SU-DHL-6 (cell line): ENCODE data around the gene D2HGDH.

Experiments
- EZH2phosphoT487 ChIP-seq: fragments of 200-600 bp; sonication (generic), shearing (Covaris generic); conservative IDR thresholded peaks from 2 replicates; pipeline ENCODE4 v1.6.1; 2018; ENCODE audit warnings: mild to moderate bottlenecking, antibody characterized with exemption, low read length, moderate library complexity, mixed read lengths
- TF ChIP-seq, protein P1 (sequence below): fragments of 200-600 bp; sonication (generic); IDR thresholded peaks from one replicate; pipeline ENCODE4 v1.5.1; 2017; ENCODE audit warnings: antibody characterized with exemption, mild to moderate bottlenecking, low read length, moderate library complexity; ENCODE audit not compliant: insufficient read depth, poor library complexity, severe bottlenecking

DNA sequence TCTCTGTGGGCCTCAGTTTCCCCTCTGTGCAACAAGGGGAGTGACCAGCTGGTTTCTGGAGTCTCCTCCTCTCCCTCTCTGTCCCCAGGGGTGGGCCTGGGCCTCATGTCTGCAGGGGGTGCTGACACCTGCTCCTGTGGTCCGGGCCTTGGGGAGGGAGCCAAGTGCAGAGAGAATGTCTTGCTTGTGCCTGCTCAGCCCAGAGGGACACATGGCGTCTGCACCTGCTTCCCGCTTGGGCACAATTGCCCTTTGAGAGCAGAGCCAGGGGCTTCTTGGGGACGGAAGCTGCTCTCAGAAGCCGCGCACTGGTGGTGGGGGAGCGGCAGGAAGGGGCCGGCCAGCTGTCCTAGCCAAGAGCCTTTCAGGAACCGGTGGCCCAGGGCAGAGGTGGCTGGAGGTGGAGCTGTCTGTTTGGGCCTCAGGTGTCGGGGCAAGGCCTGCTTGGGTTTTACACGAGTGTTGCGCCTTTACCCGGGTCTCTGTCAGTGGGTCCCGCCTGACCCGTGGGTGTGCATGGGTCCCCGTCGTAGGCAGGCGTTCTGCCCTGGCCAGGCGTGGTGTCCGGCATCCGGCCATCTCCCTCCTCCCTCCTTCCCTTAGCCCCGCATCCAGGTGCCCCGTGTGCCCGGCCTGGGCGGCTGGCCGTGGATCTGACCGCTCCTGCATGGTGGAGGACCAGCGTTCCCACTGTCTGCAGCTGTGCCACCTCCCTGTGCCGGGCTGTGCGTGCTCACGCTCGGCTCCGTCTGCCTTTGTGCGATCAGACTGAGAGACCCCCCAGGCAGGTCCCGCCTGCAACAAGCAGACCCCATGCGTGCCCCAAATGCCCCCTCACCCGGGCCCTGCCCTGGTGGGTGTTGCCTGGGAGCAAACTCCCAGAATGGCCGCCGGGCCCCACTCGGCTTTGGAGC, 78.6 kb downstream of the D2HGDH start:
- TF ChIP-seq, protein P1, sequence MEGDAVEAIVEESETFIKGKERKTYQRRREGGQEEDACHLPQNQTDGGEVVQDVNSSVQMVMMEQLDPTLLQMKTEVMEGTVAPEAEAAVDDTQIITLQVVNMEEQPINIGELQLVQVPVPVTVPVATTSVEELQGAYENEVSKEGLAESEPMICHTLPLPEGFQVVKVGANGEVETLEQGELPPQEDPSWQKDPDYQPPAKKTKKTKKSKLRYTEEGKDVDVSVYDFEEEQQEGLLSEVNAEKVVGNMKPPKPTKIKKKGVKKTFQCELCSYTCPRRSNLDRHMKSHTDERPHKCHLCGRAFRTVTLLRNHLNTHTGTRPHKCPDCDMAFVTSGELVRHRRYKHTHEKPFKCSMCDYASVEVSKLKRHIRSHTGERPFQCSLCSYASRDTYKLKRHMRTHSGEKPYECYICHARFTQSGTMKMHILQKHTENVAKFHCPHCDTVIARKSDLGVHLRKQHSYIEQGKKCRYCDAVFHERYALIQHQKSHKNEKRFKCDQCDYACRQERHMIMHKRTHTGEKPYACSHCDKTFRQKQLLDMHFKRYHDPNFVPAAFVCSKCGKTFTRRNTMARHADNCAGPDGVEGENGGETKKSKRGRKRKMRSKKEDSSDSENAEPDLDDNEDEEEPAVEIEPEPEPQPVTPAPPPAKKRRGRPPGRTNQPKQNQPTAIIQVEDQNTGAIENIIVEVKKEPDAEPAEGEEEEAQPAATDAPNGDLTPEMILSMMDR: no peak
- no peak for TF ChIP-seq EZH2phosphoT487
